Hippocampal formation (tissue), 2 donors: ENCODE results near the gene ZCCHC13.
"Not testable (repeated sequence)": the region's sequence is repeated elsewhere in the genome, so short reads cannot be mapped to it uniquely, and the experiment has no call there.

Source experiments
- DNase-seq, 2 donors: peaks; one replicate each; lab custom pipeline; 2025; lab: John Stamatoyannopoulos, UW

ZCCHC13 gene

GRCh38 chrX:74304016-74304415, at the start of gene ZCCHC13:
Gene ZCCHC13 (plus strand): TSS chrX:74304180. CDS start chrX:74304267, 87 bp downstream.
- DNase-seq = no peak

- not testable (repeated sequence) for DNase-seq
These were observed 45.9 kb upstream of the ZCCHC13 start for GRCh38 chrX:74258111-74258510.

- no peak for DNase-seq
These were observed 44.0 kb upstream of the ZCCHC13 start for GRCh38 chrX:74259885-74260491.

- no peak for DNase-seq
These were observed 41.3 kb upstream of the ZCCHC13 start for GRCh38 chrX:74262452-74263209.

GRCh38 chrX:74270393-74270792, 33.6 kb upstream of the ZCCHC13 start:
- DNase-seq = no peak

- DNase-seq = no peak
These were observed 31.8 kb upstream of the ZCCHC13 start for GRCh38 chrX:74272230-74272629.

- DNase-seq = no peak
These were observed 29.5 kb upstream of the ZCCHC13 start for GRCh38 chrX:74274516-74274915.

- DNase-seq = no peak
These were observed 26.7 kb upstream of the ZCCHC13 start for GRCh38 chrX:74277320-74277719.

GRCh38 chrX:74277846-74278245, 26.1 kb upstream of the ZCCHC13 start:
- DNase-seq = no peak

- DNase-seq = no peak
These were observed 23.2 kb upstream of the ZCCHC13 start for GRCh38 chrX:74280759-74281158.

- no peak for DNase-seq
These were observed 19.5 kb upstream of the ZCCHC13 start for GRCh38 chrX:74284391-74284952.

GRCh38 chrX:74286950-74287740, 16.8 kb upstream of the ZCCHC13 start:
- DNase-seq = no peak

GRCh38 chrX:74291577-74291963, 12.4 kb upstream of the ZCCHC13 start:
- DNase-seq = no peak

GRCh38 chrX:74291964-74292807, 11.8 kb upstream of the ZCCHC13 start:
- peak; percentile 69 to 84 for DNase-seq

GRCh38 chrX:74292808-74293123, 11.2 kb upstream of the ZCCHC13 start:
- DNase-seq = no peak

- peak; percentile 76 to 78 for DNase-seq
These were observed 10.5 kb upstream of the ZCCHC13 start for GRCh38 chrX:74293343-74293946.

- no peak for DNase-seq
These were observed 8.9 kb upstream of the ZCCHC13 start for GRCh38 chrX:74295101-74295500.

- DNase-seq = no peak
These were observed 6.2 kb upstream of the ZCCHC13 start for GRCh38 chrX:74297766-74298165.

GRCh38 chrX:74300869-74301268, 3.1 kb upstream of the ZCCHC13 start:
- no peak for DNase-seq

- no peak for DNase-seq
These were observed 14.7 kb downstream of the ZCCHC13 start for GRCh38 chrX:74318672-74319071.

- DNase-seq = not testable (repeated sequence)
These were observed 15.3 kb downstream of the ZCCHC13 start for GRCh38 chrX:74319321-74319720.
